Left renal cortex interstitium (tissue), 4 donors: ENCODE measurements around the gene NELL1. TPM values are rescaled to one million over a fixed set of nuclear protein-coding genes. Genes with fewer than 3 reads are reported as not detected.
A peak's percentile ranks its signal among the peaks of the same experiment; 100 is the strongest.
"Not testable (repeated sequence)": the region's sequence is repeated elsewhere in the genome, so short reads cannot be mapped to it uniquely, and the experiment has no call there.

Experiments used
- DNase-seq, 4 donors: peaks; one replicate each; pipeline ENCODE4 v3.0.0-alpha.2; 2013; ENCODE audit warnings: low read depth in 4 of 4, low spot score in 2 of 4, missing footprints in 1 of 4
- polyA plus RNA-seq, 4 donors: library from polyadenylated mRNA; unstranded; fragments of 120-200 nt; gene quantifications; one replicate each; pipeline ENCODE4 v1.2.1, GENCODE V29; 2013; ENCODE audit not compliant: insufficient read length in 4 of 4

The NELL1 gene
- polyA plus RNA-seq, 4 donors = 1.5 to 4.4 (median 2.6) TPM

DNA sequence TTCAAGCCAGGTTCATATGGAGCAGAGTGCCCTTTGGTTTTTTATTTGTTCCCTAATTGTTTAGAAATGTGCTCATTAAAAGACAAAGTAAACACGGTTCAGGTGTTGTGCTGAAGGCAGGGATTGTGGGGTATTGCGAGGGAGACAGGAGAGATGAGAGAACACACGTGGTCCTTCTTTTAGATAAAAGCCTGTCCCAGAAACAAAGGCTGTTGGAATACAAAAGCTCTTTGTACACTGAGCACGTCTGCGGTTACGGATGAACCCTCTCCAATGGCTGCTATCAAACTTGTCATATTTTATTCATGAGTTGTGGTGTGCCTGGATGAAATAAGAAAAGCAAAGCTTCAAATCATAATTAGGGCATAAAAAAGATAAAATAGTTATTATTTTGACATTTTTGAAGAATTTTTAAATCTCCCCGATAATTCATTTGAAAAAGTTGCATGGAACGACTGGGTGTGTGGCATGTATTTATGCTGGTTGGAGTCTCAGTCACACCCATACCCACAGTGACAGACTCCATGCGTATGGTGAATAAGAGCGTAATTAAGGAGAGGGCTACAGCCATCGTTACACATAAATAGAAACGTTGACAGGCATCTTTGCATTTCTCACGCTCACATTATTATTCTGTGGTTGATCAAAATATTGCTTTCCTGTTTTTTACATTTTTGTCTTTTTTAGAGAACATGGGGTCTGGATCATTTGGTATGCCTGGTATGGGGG, 92.9 kb downstream of the NELL1 start:
- no peak for DNase-seq

DNA sequence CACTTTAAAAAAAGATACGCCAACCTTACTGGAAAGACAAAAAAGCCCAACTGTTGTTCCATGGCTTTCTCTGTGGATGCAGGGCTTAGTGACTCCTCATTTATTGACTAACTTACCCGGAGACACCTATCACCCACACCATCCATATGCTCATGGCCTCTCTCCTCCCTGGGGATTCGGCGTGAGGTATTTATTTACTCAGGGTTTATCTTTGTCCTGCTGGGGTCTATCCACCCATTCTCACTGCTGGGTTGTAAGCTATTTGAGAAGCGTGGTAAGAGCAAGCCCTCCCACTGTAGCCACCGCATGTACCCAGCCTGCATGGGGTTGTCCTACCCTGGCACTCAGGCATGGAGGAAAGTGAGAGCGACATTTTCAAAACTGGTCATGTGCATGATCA, 93.6 kb downstream of the NELL1 start:
- DNase-seq = no peak

DNA sequence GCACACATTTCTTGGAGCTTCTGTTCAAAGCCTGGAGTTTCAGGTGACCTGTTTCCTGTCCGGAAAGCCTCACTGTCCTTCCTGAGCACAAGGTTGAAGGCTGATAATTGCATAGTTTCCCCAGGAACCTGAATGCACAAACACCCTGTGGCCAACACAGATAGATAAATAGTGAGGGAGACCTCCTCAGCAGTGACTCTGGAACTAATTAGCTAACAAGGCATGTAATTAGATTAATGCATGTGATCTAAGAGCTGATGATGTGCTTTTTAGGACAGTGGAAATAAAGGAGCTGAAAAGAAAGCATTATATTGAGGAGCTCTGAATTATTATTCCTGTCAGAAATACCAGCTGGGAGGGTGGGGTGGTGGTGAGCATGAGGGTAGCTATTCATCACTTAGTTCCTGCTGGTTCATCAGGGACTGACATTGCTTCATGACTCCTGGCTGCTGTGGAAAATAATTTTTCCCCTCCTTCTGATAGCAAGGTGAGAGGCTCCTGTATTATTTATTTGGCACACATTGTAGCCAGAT, 101.1 kb downstream of the NELL1 start:
- no peak for DNase-seq

DNA sequence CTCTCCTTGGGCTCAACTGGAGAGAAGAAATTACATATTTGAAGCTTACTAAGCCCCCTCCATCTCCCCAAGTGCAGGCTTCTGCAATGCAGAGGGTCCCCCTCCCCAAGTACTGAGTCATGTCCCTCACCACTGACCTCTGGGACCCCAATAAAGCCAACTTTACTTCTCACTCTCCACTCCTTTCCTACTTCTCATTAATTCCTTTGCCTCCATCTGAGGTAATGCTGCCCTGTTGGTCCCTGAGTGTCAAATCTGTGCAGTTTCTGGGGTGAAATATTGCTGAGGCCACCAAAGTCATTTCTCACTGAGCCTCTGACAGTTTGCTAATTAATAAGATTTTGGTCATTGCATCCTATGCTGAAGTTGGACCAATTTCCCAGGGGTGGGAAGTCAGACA, 101.6 kb downstream of the NELL1 start:
- no peak for DNase-seq

DNA sequence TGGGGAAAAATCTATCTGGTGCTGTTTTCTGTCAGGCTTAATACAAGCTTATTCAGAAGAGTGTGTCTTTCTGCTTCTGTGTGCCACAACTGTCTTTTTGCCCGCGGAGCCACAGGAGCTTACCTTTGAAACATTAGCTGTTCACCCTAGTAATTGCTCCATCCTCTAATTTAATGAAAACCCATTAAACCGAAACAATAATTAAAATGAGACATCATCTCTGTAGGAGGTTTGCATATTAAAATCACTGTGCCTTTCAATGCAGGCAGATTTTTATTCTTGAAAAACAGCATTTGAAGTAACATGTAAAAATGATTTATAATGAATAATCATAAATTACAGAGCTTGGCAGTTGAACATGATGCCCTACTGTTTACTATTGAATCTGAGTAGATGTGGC, 102.3 kb downstream of the NELL1 start:
- no peak for DNase-seq

DNA sequence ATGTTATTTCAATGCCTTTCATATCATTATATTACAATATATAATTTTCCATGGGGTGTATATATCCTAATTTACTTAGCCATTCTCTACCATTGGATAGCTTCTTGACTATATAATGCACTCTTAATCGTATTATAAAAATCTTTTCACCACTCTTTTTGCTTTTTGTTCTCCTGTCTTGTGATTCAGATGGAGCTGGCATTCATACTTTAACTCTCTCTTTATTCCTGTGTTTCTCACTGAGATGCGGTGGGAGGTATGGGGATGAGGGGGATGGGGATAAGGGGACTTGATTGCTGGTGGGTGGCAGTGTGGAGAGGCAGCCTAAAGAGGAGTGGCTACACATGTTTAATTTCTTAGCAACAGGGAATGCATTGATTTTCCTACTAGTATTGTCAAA, 105.9 kb downstream of the NELL1 start:
- no peak for DNase-seq

DNA sequence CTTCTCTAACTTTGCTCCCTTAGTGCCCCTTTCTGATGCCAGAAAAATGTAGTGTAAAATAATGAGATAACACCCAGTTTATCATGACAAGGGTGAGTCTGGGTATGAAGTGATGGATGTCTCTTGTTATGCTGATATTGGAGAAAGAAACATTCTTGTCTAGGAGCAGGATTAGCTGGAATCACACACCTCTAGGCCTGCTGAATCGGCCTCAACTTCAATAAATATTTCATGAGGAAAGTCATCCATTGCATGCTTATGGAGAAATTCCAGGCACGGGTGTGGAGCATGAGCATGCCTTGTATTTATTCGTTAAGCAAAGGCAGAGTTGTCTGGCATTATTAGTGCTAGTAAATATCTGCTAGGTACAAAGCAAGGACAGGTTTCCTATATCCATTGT, 113.4 kb downstream of the NELL1 start:
- DNase-seq = no peak

DNA sequence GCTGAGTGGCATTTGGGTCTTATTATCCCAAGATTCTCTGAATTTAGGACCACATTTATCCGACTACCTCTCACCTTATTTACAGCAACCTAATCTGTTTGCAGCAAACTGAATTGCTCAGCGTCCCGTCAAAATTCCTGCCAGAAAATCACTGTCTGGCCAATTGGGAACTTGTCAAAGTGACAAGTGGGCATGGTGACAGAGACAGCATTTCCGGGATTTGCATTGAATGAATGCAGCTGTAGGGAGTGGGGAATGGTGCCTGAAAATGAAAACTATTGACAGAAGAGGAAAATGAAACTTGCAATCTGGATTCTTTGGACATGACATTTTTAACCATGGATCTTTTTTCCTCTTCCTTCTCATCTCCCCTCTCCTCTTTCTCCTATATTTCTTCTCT, 113.8 kb downstream of the NELL1 start:
- DNase-seq = no peak

DNA sequence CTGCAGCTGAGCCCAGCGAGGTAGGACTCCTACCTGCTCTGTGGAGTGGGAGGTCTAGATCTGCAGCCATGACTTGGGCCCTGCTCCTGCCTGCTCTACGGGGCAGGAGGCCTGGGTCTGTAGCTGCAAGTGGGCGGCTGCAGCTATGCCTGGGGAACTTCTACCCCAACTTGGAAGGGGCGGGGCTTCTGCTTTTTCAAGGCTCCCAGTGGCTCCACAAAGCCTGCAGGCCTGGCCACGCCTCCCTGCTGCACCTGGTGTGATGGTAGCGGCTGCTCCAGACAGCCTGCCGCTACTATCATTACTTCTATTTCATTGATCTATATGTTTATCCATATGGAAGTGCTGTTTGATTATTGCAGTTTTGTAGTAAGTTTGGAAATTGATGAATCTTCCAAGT, 121.2 kb downstream of the NELL1 start:
- no peak for DNase-seq

DNA sequence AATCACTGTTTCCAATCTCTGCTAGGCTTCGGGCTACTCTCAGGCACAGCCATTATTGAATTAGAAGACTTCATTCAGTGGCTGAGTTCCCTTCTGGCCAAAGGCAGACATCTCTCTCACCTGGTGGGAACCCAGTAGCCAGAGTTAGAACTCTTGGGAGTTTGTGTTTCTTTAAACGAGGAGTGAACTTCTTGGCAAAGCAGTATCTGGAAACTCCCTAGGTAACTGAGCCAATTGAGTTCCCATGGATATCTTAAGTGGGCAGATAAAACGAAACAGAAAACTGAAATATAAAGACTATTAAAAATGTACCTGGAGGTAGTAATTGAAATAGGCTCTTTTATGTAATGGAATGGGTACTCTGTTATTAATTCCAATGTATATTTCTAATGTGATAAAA, 125.6 kb downstream of the NELL1 start:
- no peak for DNase-seq

DNA sequence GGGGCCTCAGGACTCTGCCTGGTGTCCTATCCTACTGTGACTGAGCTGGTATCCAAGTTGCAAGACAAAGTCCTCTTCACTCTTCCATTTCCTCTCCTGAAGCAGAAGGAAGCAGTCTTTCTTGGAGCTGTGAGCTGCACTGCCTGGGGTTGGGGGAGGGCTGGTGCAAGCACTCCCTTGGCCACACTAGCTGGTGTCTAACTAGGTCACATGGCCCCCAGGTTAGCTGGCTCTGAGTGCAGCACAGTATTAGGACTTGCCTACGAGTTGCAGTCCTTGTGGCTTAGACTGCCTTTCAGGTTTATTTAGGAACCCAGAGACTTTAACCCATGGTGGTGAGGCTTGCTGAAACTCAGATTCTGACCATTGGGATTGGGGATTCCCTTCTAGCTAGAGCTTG, 138.9 kb downstream of the NELL1 start:
- no peak for DNase-seq

DNA sequence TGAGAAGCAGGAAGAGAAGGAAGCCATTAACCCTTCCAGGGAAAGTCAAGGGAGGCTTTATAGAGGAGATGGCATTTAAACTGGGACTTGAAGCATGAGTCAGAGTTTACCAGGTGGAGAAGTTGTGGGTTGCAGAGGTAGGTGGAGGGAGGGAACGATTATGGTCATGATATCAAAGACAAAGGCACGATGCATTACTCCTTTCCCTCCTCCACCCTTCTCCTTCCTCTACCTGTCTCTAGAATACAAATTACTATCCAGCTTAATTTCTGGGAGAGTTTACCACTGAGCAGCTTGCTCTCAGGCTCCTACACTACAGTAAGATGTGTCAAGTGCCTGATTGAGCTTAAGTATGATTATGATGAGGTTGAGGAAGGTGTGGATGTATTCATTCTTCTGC, 151.7 kb downstream of the NELL1 start:
- DNase-seq = no peak

DNA sequence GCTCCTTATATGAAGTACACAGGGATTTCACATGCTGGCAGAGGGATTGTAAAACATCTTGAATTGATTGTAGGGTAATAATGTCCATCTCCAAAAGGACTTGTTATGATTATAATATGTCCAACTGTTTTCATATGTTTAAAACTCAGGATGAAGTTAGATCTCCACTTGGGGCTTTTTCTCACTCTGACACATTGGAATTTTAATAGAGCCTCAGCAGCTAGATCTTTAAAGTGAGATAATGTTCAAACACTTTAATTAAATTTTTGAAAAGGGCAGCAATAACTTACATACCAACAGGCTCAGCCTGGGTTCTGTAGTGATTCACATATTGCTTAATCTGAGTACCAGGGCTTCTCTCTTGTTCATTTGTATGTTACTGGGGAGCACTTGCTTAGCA, 152.1 kb downstream of the NELL1 start:
- DNase-seq = no peak

DNA sequence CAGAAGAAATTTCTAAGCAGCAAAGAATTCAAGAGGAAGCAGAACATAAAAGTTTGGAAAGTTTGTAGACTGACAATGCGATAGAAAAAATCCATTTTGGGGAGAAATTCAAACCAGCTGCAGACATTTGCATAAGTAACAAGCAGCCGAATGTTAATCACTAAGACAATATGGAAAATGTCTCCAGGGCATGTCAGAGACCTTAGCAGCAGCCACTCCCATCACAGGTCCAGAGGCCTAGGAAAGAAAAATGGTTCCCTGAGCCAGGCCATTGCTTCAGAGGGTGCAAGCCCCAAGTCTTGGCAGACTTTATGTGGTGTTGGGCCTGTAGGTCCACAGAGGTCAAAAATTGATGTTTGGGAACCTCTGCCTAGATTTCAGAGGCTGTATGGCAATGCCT, 155.4 kb downstream of the NELL1 start:
- DNase-seq = no peak

DNA sequence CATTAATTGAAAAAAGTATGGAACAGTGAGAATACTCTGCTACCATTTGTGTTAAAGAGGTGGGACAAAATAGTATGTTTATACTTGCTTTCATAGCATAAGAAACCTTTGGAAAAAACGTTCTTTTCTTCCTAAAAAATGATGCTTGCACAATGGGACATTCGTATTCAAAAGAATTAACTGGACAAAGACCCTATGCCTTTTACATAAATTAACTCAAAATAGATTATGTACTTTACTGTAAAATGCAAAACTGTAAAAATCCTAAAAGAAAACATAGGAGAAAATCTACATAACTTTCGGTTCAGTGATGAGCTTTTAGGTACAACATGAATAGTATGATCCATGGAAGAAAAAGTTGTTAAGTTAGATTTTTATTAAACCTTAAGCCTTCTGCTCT, 166.2 kb downstream of the NELL1 start:
- no peak for DNase-seq

DNA sequence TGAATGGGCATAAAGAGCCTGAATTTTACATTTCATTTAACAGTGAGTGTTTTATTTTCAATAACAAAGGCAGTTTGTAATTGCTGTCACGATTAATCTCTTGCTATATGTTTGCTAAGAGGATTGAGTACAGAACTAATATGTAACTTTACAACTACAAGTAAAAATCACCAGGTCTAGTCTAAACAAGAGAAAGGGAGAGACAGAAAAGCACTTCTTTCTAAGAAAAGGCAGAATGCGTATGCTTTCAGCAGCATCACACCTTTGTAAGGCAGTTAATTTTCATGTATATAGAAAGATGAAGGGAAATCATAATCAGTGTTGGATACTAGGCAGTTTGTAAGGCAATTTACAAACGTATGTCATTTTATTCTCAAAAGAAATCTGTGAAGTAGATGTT, 169.8 kb downstream of the NELL1 start:
- no peak for DNase-seq

DNA sequence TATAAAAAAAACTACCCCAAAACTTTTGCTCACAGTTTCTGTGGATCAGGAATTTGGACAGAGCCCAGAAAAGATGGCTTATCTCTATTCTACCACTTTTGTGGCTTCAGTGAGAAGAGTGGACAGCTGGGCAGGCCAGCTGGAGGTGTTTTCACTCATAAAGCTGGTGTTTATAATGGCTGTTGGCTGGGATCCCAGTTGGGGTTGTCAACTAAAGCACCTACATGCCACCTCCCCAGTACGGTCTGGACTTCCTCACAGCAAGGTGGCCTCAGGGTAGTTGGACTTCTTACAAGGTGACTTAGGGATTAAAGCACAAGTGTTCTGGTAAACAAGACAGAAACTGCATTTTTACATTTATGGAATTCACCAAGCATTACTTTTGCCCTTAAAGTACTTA, 171.0 kb downstream of the NELL1 start:
- DNase-seq = no peak

DNA sequence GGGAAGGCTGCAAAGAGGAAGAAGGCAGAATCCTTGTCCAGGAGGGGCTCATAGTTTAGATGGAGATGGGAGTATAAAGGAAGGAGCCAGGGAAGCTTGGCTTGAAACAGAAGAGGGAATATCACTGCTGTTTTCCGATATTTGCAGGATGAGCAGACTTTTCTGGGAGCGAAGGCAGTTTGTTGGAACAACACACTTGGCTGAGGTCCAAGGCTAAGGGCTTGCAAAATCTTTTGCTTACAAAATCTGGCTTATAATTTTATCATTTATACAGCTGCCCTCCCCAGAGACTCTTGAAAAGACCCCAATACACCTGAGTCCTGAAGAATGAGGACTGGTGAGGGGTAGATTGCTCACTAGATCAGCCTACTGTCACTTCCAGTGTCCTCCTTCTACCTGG, 174.8 kb downstream of the NELL1 start:
- no peak for DNase-seq

DNA sequence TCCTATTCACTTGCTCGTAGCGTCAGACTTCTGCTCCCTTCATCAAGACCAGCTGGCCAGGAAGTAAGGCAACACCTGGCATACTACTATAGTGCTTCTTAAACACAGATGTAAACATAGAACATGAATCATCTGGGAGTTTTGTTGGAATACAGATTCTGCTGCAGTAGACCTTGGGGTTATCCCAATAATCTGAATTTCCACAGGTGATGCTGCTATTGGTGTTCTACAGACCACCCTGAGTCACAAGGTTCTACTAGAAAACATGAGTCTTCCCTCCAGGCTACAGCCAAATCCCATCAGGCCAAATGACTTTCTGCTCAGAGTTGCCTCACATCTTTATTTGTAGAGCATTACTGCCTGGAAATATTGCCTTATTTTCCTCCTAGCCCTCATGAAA, 175.2 kb downstream of the NELL1 start:
- DNase-seq = no peak

DNA sequence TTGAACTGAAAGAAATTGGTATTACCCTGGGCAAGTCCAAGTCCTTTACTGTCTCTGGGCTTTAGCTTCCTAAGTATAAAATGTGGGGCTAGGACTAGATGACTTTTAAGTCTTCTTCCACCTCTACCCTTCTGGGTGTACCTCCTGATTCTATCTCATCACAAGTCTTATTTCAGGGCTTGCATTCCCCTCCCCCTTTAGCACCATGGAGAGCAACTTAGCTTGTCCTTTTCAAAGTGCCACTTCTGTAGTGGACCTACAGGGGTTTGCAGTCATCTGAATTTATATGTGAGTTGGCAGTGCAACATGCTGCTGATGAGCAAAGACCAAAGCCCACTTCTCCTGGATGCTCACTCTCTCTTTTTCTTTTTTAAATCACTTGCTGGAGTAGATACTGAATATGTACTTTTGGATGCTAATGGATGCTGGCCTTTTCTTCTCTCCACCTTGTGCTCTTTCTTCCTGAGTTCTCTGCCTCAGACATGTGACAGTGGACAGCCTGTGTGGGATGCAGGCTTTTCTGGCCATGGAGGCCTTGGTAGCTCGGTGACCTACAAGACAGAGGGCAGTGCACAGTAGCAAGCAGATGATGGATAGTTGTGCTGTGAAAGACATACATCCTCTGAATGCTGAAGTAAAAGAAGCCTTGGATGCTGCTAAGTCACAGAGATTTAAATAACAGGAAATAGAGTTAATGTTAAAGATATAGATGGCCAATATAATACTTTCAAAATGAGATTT, 185.0 kb downstream of the NELL1 start:
- peak in 3 of 4 donors; percentile 11 to 47 (median 18) for DNase-seq

DNA sequence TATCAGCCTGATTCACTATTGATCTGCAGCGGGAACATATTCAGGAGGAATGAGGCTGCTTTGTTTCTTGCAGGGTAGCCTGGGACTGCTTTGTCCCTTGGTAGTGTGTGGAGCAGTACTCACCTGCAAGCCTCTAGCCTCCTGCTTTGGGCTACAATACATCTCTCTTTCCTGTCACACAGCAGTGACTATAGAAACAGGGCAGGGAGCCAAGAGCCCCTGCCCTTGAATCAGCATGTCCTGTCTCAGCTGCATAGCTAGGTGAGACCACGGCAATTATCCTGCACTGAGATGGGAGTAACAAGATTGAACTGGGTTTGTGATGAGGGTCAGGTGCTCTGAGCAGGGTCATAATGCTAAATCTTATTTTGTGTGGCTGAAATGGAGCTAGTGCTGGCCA, 191.9 kb downstream of the NELL1 start:
- no peak for DNase-seq

DNA sequence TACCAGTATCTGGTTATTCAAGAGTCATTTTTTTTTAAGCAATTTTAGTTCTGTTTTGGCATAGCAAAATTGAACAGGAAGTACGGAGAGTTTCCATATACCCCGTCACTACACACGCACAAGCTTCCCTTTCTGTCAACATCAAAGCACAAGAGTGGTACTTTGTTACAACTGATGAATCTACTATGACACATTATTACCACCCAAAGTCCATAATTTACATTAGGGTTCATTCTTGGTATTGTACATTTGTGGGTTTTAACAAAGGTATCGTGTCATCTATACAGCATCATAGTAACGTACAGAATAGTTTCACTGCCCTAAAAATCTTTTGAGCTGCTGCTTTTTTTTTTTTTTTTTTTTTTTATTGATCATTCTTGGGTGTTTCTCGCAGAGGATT, 192.9 kb downstream of the NELL1 start:
- not testable (repeated sequence) for DNase-seq
